Measurements from ENCODE around the gene CTTN.

The CTTN gene

GRCh38 chr11:70397336-70397982 lies 870 bp upstream of the CTTN start:
- 51 to 54% methylated on average over 18 of the region's 18 CpGs for WGBS, 2 experiments
- peak overlapping the region; percentile 41 for H3K27ac ChIP-seq (ENCODE audit: insufficient read depth, low read depth, low read length, poor library complexity, severe bottlenecking)
- H3K36me3 ChIP-seq (ENCODE audit: control insufficient read depth, insufficient read depth, low read length): no peaks in the 10 kb centered on the region
- H3K27me3 ChIP-seq (ENCODE audit: control insufficient read depth, insufficient read depth, low read length, poor library complexity, severe bottlenecking): no peaks in the 10 kb centered on the region
- H3K9me3 ChIP-seq (ENCODE audit: control insufficient read depth, low read length): no peaks in the 10 kb centered on the region
- peak overlapping the region; percentile 73 for H3K4me3 ChIP-seq (ENCODE audit: insufficient read depth, low read depth, low read length)
- peaks cover 4% of the 10 kb centered on the region for H3K4me1 ChIP-seq (ENCODE audit: control insufficient read depth, insufficient read depth, low read length)

GRCh38 chr11:70398834-70399680 lies 728 bp downstream of the CTTN start:
- Histone ChIP-seq H3K27ac (ENCODE audit: insufficient read depth, low read depth, low read length, poor library complexity, severe bottlenecking) (no peak overlapping the region), H3K36me3 (ENCODE audit: control insufficient read depth, insufficient read depth, low read length) (no peaks in the 10 kb centered on the region), H3K27me3 (ENCODE audit: control insufficient read depth, insufficient read depth, low read length, poor library complexity, severe bottlenecking) (no peaks in the 10 kb centered on the region), H3K4me3 (ENCODE audit: insufficient read depth, low read depth, low read length) (peak overlapping the region; percentile 73), H3K9me3 (ENCODE audit: control insufficient read depth, low read length) (no peaks in the 10 kb centered on the region), H3K4me1 (ENCODE audit: control insufficient read depth, insufficient read depth, low read length) (peaks cover 4% of the 10 kb centered on the region)
- WGBS, 2 experiments: 2 to 3% methylated on average over 42 of the region's 42 CpGs

- Histone ChIP-seq H3K4me1 (ENCODE audit: control insufficient read depth, insufficient read depth, low read length) (peaks cover 4% of the 10 kb centered on the region), H3K27me3 (ENCODE audit: control insufficient read depth, insufficient read depth, low read length, poor library complexity, severe bottlenecking) (no peaks in the 10 kb centered on the region), H3K4me3 (ENCODE audit: insufficient read depth, low read depth, low read length) (peak overlapping the region; percentile 73), H3K36me3 (ENCODE audit: control insufficient read depth, insufficient read depth, low read length) (no peaks in the 10 kb centered on the region), H3K9me3 (ENCODE audit: control insufficient read depth, low read length) (no peaks in the 10 kb centered on the region), H3K27ac (ENCODE audit: insufficient read depth, low read depth, low read length, poor library complexity, severe bottlenecking) (no peak overlapping the region)
- WGBS, 2 experiments: 19 to 25% methylated on average over 16 of the region's 16 CpGs
Measured at GRCh38 chr11:70399681-70400112, 1.4 kb downstream of the CTTN start.

- Histone ChIP-seq H3K27me3 (ENCODE audit: control insufficient read depth, insufficient read depth, low read length, poor library complexity, severe bottlenecking) (no peaks in the 10 kb centered on the region), H3K27ac (ENCODE audit: insufficient read depth, low read depth, low read length, poor library complexity, severe bottlenecking) (no peak overlapping the region), H3K9me3 (ENCODE audit: control insufficient read depth, low read length) (no peaks in the 10 kb centered on the region), H3K4me1 (ENCODE audit: control insufficient read depth, insufficient read depth, low read length) (peaks cover 4% of the 10 kb centered on the region), H3K36me3 (ENCODE audit: control insufficient read depth, insufficient read depth, low read length) (no peaks in the 10 kb centered on the region), H3K4me3 (ENCODE audit: insufficient read depth, low read depth, low read length) (no peak overlapping the region)
- whole genome bisulfite sequencing, 2 experiments: 83 to 89% methylated on average over 8 of the region's 8 CpGs
Measured at GRCh38 chr11:70400643-70401042, 2.3 kb downstream of the CTTN start.

- Histone ChIP-seq H3K4me1 (ENCODE audit: control insufficient read depth, insufficient read depth, low read length) (peaks cover 4% of the 10 kb centered on the region), H3K4me3 (ENCODE audit: insufficient read depth, low read depth, low read length) (no peak overlapping the region), H3K36me3 (ENCODE audit: control insufficient read depth, insufficient read depth, low read length) (peaks cover 3% of the 10 kb centered on the region), H3K27me3 (ENCODE audit: control insufficient read depth, insufficient read depth, low read length, poor library complexity, severe bottlenecking) (no peaks in the 10 kb centered on the region), H3K27ac (ENCODE audit: insufficient read depth, low read depth, low read length, poor library complexity, severe bottlenecking) (no peak overlapping the region), H3K9me3 (ENCODE audit: control insufficient read depth, low read length) (no peaks in the 10 kb centered on the region)
- 95 to 97% methylated on average over 10 of the region's 10 CpGs for WGBS, 2 experiments
Measured at GRCh38 chr11:70402016-70402415, 3.7 kb downstream of the CTTN start.

GRCh38 chr11:70402685-70403084 lies 4.4 kb downstream of the CTTN start:
- Histone ChIP-seq H3K4me3 (ENCODE audit: insufficient read depth, low read depth, low read length) (no peak overlapping the region), H3K36me3 (ENCODE audit: control insufficient read depth, insufficient read depth, low read length) (peaks cover 10% of the 10 kb centered on the region), H3K27me3 (ENCODE audit: control insufficient read depth, insufficient read depth, low read length, poor library complexity, severe bottlenecking) (no peaks in the 10 kb centered on the region), H3K27ac (ENCODE audit: insufficient read depth, low read depth, low read length, poor library complexity, severe bottlenecking) (no peak overlapping the region), H3K4me1 (ENCODE audit: control insufficient read depth, insufficient read depth, low read length) (peaks cover 4% of the 10 kb centered on the region), H3K9me3 (ENCODE audit: control insufficient read depth, low read length) (no peaks in the 10 kb centered on the region)
- WGBS, 2 experiments: 45 to 67% methylated on average over 1 of the region's 1 CpG

DNA sequence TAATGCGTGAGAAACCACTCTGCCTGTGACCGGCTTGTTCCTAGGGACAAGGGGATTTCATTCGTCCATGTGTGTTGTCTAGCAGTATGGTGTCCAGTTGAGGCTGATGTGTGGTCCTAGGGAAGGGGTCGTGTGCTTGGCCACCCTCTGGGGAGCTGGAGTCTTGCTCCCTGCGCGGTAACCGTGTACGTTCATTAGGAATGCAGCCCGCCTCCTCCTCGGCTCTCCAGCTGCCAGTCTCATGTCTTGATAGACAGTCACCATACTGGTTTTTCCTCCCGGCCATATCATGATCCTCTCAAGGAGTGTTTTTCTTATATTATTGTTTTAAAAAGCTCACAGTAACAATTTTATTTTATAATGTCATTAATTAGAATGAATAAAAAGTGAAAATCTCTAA lies 5.9 kb downstream of the CTTN start:
- Histone ChIP-seq H3K9me3 (ENCODE audit: control insufficient read depth, low read length) (no peaks in the 10 kb centered on the region), H3K36me3 (ENCODE audit: control insufficient read depth, insufficient read depth, low read length) (peaks cover 24% of the 10 kb centered on the region), H3K27ac (ENCODE audit: insufficient read depth, low read depth, low read length, poor library complexity, severe bottlenecking) (no peak overlapping the region), H3K27me3 (ENCODE audit: control insufficient read depth, insufficient read depth, low read length, poor library complexity, severe bottlenecking) (no peaks in the 10 kb centered on the region), H3K4me1 (ENCODE audit: control insufficient read depth, insufficient read depth, low read length) (peaks cover 4% of the 10 kb centered on the region), H3K4me3 (ENCODE audit: insufficient read depth, low read depth, low read length) (no peak overlapping the region)
- WGBS, 2 experiments: 91 to 94% methylated on average over 10 to 11 of the region's 11 CpGs

DNA sequence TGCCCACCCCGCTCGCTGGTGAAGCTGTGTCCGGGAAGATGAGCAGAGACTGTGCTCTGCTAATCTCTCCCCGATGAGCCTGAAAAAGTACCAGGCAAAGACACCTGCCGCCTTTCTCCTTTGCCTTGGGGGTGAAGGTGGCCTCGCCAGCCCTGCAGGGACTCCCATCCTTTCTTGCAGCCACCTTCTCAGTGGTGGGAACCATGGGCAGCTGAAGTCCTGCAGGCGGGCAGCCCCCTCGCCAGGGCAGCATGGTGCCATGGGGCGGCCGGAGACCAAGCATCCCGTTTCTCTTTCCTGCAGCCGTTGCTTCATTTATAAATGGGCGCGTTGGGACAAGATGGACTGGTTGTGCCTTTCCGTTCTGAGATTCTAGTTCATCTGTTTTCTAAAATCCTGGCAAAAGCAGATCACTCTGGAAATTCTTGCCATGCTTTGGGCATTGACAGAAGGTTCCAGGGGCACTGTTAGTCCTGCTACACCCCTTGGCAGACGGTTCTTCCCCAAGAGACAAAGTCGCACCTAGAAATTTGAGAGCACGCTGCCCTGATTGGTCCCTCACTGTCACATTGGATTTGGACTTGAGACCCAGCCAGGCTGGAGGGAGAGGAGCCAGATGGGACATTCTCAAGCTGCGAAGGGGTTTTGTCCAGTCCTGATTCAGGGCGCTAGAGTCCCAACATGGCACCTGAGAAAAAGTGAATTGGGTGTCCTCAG lies 7.5 kb downstream of the CTTN start:
- WGBS, 2 experiments: 95 to 96% methylated on average over 20 of the region's 20 CpGs
- Histone ChIP-seq H3K36me3 (ENCODE audit: control insufficient read depth, insufficient read depth, low read length) (peaks cover 40% of the 10 kb centered on the region), H3K27ac (ENCODE audit: insufficient read depth, low read depth, low read length, poor library complexity, severe bottlenecking) (no peak overlapping the region), H3K27me3 (ENCODE audit: control insufficient read depth, insufficient read depth, low read length, poor library complexity, severe bottlenecking) (no peaks in the 10 kb centered on the region), H3K4me3 (ENCODE audit: insufficient read depth, low read depth, low read length) (no peak overlapping the region), H3K4me1 (ENCODE audit: control insufficient read depth, insufficient read depth, low read length) (no peaks in the 10 kb centered on the region), H3K9me3 (ENCODE audit: control insufficient read depth, low read length) (no peaks in the 10 kb centered on the region)

GRCh38 chr11:70407121-70407520 lies 8.8 kb downstream of the CTTN start:
- 88 to 91% methylated on average over 13 of the region's 13 CpGs for WGBS, 2 experiments

DNA sequence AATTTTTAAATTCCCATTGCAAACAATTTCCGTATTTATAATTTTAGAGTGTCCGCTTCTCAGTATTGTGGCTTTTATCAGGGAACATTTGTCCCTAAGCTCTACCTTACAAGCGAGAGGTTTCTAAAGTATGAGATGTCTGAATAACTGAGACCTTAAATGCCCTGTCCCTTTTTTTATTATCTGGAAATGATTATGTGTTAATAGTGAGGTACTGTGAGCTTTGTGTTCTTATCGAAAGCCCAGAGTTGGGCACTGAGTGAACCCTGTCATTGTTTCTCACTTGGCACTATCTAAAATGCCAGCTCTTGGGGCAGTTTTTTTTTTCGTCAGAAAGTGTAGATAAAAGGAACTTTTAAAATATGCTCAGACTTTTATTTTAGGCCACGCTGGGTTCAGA lies 9.5 kb downstream of the CTTN start:
- no peak overlapping the region for H3K4me3 ChIP-seq (ENCODE audit: insufficient read depth, low read depth, low read length)
- no peaks in the 10 kb centered on the region for H3K27me3 ChIP-seq (ENCODE audit: control insufficient read depth, insufficient read depth, low read length, poor library complexity, severe bottlenecking)
- no peaks in the 10 kb centered on the region for H3K9me3 ChIP-seq (ENCODE audit: control insufficient read depth, low read length)
- H3K36me3 ChIP-seq (ENCODE audit: control insufficient read depth, insufficient read depth, low read length): peaks cover 53% of the 10 kb centered on the region
- WGBS, 2 experiments: 91 to 92% methylated on average over 6 of the region's 6 CpGs
- H3K27ac ChIP-seq (ENCODE audit: insufficient read depth, low read depth, low read length, poor library complexity, severe bottlenecking): no peak overlapping the region
- H3K4me1 ChIP-seq (ENCODE audit: control insufficient read depth, insufficient read depth, low read length): no peaks in the 10 kb centered on the region

More at GRCh38 chr11:70407121-70407520, 8.8 kb downstream of the CTTN start:
- peak overlapping the region; percentile 16 for H3K27ac ChIP-seq (ENCODE audit: insufficient read depth, low read depth, low read length, poor library complexity, severe bottlenecking)
- H3K4me1 ChIP-seq (ENCODE audit: control insufficient read depth, insufficient read depth, low read length): no peaks in the 10 kb centered on the region
- no peaks in the 10 kb centered on the region for H3K27me3 ChIP-seq (ENCODE audit: control insufficient read depth, insufficient read depth, low read length, poor library complexity, severe bottlenecking)
- no peaks in the 10 kb centered on the region for H3K9me3 ChIP-seq (ENCODE audit: control insufficient read depth, low read length)
- peaks cover 52% of the 10 kb centered on the region for H3K36me3 ChIP-seq (ENCODE audit: control insufficient read depth, insufficient read depth, low read length)
- H3K4me3 ChIP-seq (ENCODE audit: insufficient read depth, low read depth, low read length): no peak overlapping the region
